ENCODE measurements around the gene SEMA5A. TPM values are rescaled to one million over a fixed set of nuclear protein-coding genes. Genes with fewer than 3 reads are reported as not detected.

SEMA5A gene
- total RNA-seq, 1 donor from 2014 or later, result 13.8 TPM

DNA sequence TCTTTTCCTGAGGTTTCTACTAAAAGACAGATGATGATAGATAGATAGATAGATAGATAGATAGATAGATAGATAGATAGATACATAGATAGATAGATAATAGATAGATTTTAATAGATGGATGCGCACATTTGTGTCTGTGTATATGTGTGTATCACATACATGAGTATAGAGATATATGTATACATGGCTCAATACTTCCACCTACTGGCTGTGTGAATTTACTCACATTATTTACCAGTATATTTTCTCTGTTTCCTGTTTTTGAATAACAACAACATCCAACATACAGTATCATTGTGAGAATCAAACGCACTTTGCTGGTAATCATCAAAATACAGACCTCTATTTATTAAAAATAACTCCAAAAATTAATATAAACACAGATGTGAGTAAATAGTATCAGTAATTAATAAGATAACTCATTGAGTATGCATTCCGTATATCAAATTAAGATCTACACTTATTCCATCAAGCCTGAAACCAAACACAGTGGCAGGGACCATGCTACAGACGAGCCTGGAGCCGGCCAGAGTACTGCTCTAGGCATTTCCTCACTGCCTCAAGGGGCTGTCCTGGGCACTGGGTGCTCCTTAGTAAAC is 338.0 kb downstream of the SEMA5A start:
- peak; percentile 43 for TF ChIP-seq CTCF (IDR thresholded peaks at IDR 0.05; ENCODE audit: insufficient read depth, low read depth, low read length)
- no peak for TF ChIP-seq EZH2 (IDR thresholded peaks at IDR 0.05; ENCODE audit: insufficient read depth, low read length)
- no peaks in the 10 kb centered on the region for H3K27me3 Mint-ChIP-seq (ENCODE audit: low read depth, unreplicated experiment)
- DNase-seq (ENCODE audit: low read depth), result peak; percentile 35

DNA sequence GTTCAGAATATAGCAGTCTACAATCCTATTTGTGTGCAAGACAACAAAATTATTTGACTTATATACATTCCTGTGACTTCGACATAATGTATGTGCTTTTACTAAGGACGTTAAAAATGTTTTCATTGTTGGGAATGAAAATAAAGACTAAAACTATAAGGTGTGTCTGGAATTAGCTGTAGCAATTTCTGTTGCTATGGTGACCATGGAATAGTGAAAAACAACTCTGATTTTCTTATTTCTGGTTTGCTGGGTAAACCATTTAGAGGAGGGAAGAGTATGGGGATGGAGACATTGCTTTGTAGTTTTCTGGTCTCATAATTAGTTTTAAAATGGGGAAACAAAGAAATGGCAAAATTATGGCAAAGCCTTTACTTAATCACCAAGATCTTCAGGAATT is 343.2 kb downstream of the SEMA5A start:
- Histone ChIP-seq H4K20me1 (ENCODE audit: insufficient read depth, low read length) (no peaks in the 10 kb centered on the region), H3K4me2 (ENCODE audit: low read length) (no peak overlapping the region), H3K4me1 (ENCODE audit: insufficient read depth, low read length) (peaks cover 7% of the 10 kb centered on the region), H3K27me3 (ENCODE audit: insufficient read depth, low read length) (no peaks in the 10 kb centered on the region), H3K36me3 (ENCODE audit: insufficient read depth, low read length) (no peaks in the 10 kb centered on the region), H3K9ac (ENCODE audit: low read length) (no peak overlapping the region), H3K27ac (ENCODE audit: low read depth, low read length) (no peak overlapping the region), H3K79me2 (ENCODE audit: insufficient read depth, low read length) (no peaks in the 10 kb centered on the region), H3K9me3 (ENCODE audit: insufficient read depth, low read depth, low read length) (no peaks in the 10 kb centered on the region), H2AFZ (ENCODE audit: low read depth, low read length) (no peak overlapping the region), H3K4me3 (ENCODE audit: insufficient read depth, low read depth, low read length) (no peak overlapping the region)
- Mint-ChIP-seq H3K36me3 (ENCODE audit: low read depth, unreplicated experiment) (no peaks in the 10 kb centered on the region), H3K9me3 (ENCODE audit: unreplicated experiment) (peaks cover 2% of the 10 kb centered on the region), H3K4me3 (ENCODE audit: unreplicated experiment) (no peak overlapping the region), H3K4me1 (ENCODE audit: low read depth, unreplicated experiment) (peaks cover 3% of the 10 kb centered on the region), H3K27ac (ENCODE audit: unreplicated experiment) (no peak overlapping the region), H3K27me3 (ENCODE audit: low read depth, unreplicated experiment) (no peaks in the 10 kb centered on the region)
- FAIRE-seq (no peak), DNase-seq (ENCODE audit: low read depth) (no peak)
- TF ChIP-seq EZH2 (IDR thresholded peaks at IDR 0.05; ENCODE audit: insufficient read depth, low read length), result no peak
- TF ChIP-seq CTCF (IDR thresholded peaks at IDR 0.05; ENCODE audit: insufficient read depth, low read depth, low read length), result no peak

More for the DNA sequence above, 338.0 kb downstream of the SEMA5A start:
- H3K4me2 ChIP-seq (ENCODE audit: low read length), result no peak overlapping the region
- no peak overlapping the region for H2AFZ ChIP-seq (ENCODE audit: low read depth, low read length)
- H3K27ac Mint-ChIP-seq (ENCODE audit: unreplicated experiment), result no peak overlapping the region
- H3K4me3 ChIP-seq (ENCODE audit: insufficient read depth, low read depth, low read length), result no peak overlapping the region
- H3K4me3 Mint-ChIP-seq (ENCODE audit: unreplicated experiment), result no peak overlapping the region
- no peak for FAIRE-seq
- no peaks in the 10 kb centered on the region for H3K4me1 Mint-ChIP-seq (ENCODE audit: low read depth, unreplicated experiment)
- H3K4me1 ChIP-seq (ENCODE audit: insufficient read depth, low read length), result no peaks in the 10 kb centered on the region
- no peaks in the 10 kb centered on the region for H3K9me3 ChIP-seq (ENCODE audit: insufficient read depth, low read depth, low read length)
- H4K20me1 ChIP-seq (ENCODE audit: insufficient read depth, low read length), result no peaks in the 10 kb centered on the region
- H3K27ac ChIP-seq (ENCODE audit: low read depth, low read length), result no peak overlapping the region
- H3K9me3 Mint-ChIP-seq (ENCODE audit: unreplicated experiment), result peaks cover 2% of the 10 kb centered on the region
- no peaks in the 10 kb centered on the region for H3K27me3 ChIP-seq (ENCODE audit: insufficient read depth, low read length)
- no peaks in the 10 kb centered on the region for H3K36me3 ChIP-seq (ENCODE audit: insufficient read depth, low read length)
- H3K9ac ChIP-seq (ENCODE audit: low read length), result no peak overlapping the region
- H3K79me2 ChIP-seq (ENCODE audit: insufficient read depth, low read length), result no peaks in the 10 kb centered on the region
- H3K36me3 Mint-ChIP-seq (ENCODE audit: low read depth, unreplicated experiment), result no peaks in the 10 kb centered on the region

DNA sequence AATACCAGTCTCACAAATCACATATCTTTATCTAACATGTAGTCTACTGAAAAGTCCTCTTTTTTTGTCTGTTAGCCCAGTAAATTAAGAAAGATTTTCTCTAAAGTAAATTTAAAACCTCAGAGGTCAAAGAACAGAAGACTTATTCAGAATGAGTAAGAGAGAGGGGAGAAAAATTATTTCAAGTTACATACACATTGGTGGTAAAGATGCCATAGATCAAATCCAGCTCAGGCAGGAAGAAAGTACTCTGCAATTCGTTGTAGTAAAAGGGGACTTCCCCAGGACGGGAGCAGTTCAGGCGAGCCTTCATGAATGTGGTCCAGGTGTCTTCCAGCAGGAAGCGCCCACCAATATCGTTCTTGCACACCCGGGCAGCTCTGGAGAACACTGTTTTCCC is 344.1 kb downstream of the SEMA5A start:
- Histone ChIP-seq H3K9me3 (ENCODE audit: insufficient read depth, low read depth, low read length) (no peaks in the 10 kb centered on the region), H3K27me3 (ENCODE audit: insufficient read depth, low read length) (no peaks in the 10 kb centered on the region), H3K79me2 (ENCODE audit: insufficient read depth, low read length) (no peaks in the 10 kb centered on the region), H2AFZ (ENCODE audit: low read depth, low read length) (no peak overlapping the region), H3K9ac (ENCODE audit: low read length) (no peak overlapping the region), H3K4me3 (ENCODE audit: insufficient read depth, low read depth, low read length) (no peak overlapping the region), H3K36me3 (ENCODE audit: insufficient read depth, low read length) (no peaks in the 10 kb centered on the region), H3K4me1 (ENCODE audit: insufficient read depth, low read length) (peaks cover 15% of the 10 kb centered on the region), H3K4me2 (ENCODE audit: low read length) (no peak overlapping the region), H3K27ac (ENCODE audit: low read depth, low read length) (no peak overlapping the region), H4K20me1 (ENCODE audit: insufficient read depth, low read length) (no peaks in the 10 kb centered on the region)
- Mint-ChIP-seq H3K9me3 (ENCODE audit: unreplicated experiment) (peaks cover 2% of the 10 kb centered on the region), H3K27me3 (ENCODE audit: low read depth, unreplicated experiment) (no peaks in the 10 kb centered on the region), H3K36me3 (ENCODE audit: low read depth, unreplicated experiment) (no peaks in the 10 kb centered on the region), H3K4me1 (ENCODE audit: low read depth, unreplicated experiment) (peaks cover 9% of the 10 kb centered on the region), H3K27ac (ENCODE audit: unreplicated experiment) (no peak overlapping the region), H3K4me3 (ENCODE audit: unreplicated experiment) (no peak overlapping the region)
- TF ChIP-seq CTCF (IDR thresholded peaks at IDR 0.05; ENCODE audit: insufficient read depth, low read depth, low read length) (no peak), EZH2 (IDR thresholded peaks at IDR 0.05; ENCODE audit: insufficient read depth, low read length) (no peak)
- no peak for FAIRE-seq
- no peak for DNase-seq (ENCODE audit: low read depth)

Data from astrocyte (in vitro differentiated cells and primary cell).